ENCODE results near the gene AP4S1. TPM values are rescaled to one million over a fixed set of nuclear protein-coding genes. Genes with fewer than 3 reads are reported as not detected.
"Not testable (repeated sequence)": the region's sequence is repeated elsewhere in the genome, so short reads cannot be mapped to it uniquely, and the experiment has no call there.

The AP4S1 gene
- total RNA-seq, 2 donors from 2014 or later, result 11.7 to 14.0 TPM

DNA sequence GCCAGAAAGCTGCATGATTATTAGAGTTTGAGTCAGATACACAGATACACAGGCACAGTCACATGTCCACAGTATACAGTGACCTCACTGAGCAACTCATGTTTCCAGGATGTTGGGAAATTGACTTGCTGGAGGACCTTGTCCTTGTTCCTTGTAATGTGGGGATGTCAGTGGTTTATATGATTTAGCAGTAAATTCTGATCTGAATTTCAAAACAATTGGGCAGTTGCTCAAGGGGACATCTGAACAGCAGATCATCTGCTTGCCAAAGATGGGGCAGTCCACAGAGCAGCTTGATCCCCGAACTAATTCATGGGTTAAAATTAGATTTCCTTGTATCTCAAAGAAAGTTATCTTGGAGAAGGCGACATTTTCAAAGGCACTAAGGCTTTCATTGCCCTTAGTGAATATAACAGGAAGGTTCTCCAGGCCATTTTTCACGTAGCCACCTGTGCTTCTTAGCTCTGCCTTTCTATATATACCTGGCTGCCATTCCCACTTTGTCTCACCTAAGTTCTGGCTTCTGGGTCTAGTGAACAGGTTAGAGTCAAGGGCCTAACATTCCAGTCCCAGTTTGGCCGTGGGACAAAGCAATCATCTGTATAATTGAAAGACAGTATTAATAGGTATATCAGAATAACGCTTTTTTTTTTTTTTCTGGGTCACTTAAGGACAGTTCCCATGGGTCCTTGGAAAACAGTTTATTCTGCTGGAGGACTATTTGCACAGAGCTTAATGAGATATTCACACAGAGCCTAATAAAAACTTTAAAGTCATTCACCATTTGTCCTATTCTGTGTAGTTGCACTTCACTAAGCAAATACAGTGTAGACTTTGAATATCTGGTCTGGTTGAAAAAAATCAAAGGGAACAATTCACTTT, 65.7 kb downstream of the AP4S1 start:
- Mint-ChIP-seq H3K27ac (no peak overlapping the region), H3K36me3 (ENCODE audit: low read depth) (no peaks in the 10 kb centered on the region), H3K27me3 (no peaks in the 10 kb centered on the region), H3K4me3 (no peak overlapping the region), H3K4me1 (no peaks in the 10 kb centered on the region)
- DNase-seq (no peak), ATAC-seq (peak; percentile 40)
- no peaks in the 10 kb centered on the region for H3K9me3 ChIP-seq (ENCODE audit: control insufficient read depth, low read length, poor library complexity, severe bottlenecking)

DNA sequence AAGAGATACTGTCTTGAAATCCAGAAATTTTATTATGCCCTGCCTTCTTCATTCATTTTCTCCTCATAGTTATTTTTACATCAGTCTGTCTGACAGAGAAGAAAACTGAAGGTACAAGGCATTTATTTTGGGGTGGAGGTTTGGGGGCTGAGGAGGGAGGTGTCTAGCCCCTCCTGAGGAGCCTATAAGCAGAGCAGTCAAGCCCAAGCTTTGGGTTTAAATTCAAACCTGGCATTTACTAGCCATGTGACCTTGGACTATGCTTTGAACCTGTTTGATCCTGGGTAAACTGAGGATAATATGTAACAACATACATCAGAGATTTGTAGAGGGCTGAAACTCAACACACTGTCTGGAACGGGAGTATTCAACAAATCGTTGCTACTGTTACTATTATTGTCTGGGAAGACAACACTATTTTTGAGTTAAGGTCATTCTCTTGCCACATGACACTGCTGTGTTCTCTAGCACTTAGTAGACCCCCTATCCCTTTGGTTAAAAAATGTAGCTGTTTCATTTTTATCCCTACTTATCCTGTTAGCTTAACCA, 66.8 kb downstream of the AP4S1 start:
- DNase-seq, result no peak
- H3K9me3 ChIP-seq (ENCODE audit: control insufficient read depth, low read length, poor library complexity, severe bottlenecking), result no peaks in the 10 kb centered on the region
- Mint-ChIP-seq H3K27ac (no peak overlapping the region), H3K27me3 (no peaks in the 10 kb centered on the region), H3K4me1 (no peaks in the 10 kb centered on the region), H3K36me3 (ENCODE audit: low read depth) (no peaks in the 10 kb centered on the region), H3K4me3 (no peak overlapping the region)
- ATAC-seq, result no peak

DNA sequence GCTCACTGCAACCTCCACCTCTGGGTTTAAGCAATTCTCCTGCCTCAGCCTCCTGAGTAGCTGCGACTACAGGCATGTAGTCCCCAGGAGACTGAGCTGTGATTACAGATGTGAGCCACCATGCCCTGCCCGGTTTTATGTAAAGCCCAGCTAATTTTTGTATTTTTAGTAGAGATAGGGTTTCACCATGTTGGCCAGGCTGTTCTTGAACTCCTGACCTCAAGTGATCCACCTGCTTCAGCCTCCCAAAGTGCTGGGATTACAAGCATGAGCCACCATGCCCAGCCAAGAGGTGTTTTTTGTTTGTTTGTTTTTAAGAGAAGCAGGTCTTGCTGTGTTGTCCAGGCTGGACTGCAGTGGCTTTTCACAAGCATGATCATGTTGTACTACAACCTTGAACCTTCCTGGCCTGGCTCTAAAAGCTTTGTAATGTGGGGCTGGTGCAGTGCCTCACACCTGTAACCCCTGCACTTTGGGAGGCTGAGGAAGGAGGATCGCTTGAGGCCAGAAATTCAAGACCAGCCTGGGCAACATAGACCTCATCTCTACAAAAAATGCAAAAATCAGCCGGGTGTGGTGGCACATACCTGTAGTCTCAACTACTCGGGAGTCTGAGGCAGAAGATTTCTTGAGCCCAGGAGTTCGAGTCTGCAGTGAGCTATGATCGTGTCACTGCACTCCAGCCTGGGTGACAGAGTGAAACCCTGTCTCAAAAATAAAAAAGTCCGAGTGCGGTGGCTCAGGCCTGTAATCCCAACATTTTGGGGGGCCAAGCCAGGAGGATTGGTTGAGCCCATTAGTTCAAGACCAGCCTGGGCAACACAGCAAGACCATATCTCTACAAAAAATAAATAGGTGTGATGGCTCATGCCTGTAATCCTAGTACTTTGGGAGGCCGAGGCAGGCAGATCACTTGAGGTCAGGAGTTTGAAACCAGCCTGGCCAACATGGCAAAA, 68.7 kb downstream of the AP4S1 start:
- not testable (repeated sequence) for DNase-seq; ATAC-seq; H3K4me3 Mint-ChIP-seq; H3K4me1 Mint-ChIP-seq; H3K27ac Mint-ChIP-seq; H3K27me3 Mint-ChIP-seq; H3K36me3 Mint-ChIP-seq (ENCODE audit: low read depth); H3K9me3 ChIP-seq (ENCODE audit: control insufficient read depth, low read length, poor library complexity, severe bottlenecking)

DNA sequence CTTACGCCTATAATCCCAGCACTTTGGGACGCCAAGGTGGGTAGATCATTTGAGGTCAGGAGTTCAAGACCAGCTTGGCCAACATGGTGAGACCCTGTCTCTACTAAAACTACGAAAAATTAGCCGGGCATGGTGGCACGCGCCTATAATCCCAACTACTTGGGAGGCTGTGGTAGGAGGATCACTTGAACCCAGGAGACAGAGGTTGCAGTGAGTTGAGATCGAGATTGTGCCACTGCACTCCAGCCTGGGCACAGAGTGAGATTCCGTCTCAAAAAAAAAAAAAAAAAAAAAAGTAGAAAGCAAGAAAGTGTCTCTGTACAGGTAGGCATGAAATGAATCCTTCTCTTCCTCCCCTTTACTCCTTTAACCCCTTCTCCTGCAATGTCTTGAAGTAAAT, 70.4 kb downstream of the AP4S1 start:
- H3K27ac Mint-ChIP-seq; ATAC-seq; H3K4me1 Mint-ChIP-seq; DNase-seq; H3K9me3 ChIP-seq (ENCODE audit: control insufficient read depth, low read length, poor library complexity, severe bottlenecking); H3K36me3 Mint-ChIP-seq (ENCODE audit: low read depth); H3K27me3 Mint-ChIP-seq; H3K4me3 Mint-ChIP-seq: not testable (repeated sequence)

DNA sequence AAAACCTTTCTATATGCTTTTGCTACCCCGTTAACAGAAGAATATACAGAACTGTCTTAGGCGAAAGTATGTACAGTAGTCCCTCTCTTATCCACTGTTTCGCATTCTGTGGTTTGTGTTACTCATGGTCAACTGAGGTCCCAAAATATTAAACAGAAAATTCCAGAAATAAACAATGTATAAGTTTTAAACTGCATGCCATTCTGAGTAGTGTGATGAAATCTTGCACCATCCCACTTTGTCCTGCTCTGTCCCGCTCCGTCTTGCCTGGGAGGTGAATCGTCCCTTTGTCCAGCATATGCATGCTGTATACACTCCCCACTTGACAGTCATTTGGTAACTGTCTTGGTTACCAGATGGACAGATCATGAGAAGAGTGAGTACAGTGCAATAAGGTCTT, 70.8 kb downstream of the AP4S1 start:
- no peaks in the 10 kb centered on the region for H3K27me3 Mint-ChIP-seq
- no peak overlapping the region for H3K4me3 Mint-ChIP-seq

DNA sequence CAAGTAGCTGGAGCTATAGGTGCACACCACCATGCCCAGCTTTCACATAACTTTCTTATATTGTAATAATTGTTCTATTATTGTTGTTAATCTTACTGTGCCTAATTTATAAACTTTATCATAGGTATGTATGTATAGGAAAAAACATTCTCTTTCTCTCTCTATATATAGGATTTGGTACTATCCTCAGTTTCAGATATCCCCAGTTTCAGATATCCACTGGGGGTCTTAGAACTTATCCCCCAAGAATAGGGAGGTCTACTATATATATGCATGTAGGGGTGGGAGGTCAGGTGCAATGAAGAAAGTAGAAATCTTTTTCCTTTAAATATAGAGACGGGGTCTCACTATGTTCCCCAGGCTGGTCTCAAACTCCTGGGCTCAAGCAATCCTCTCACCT, 71.6 kb downstream of the AP4S1 start:
- Mint-ChIP-seq H3K27ac (no peak overlapping the region), H3K4me1 (peaks cover 4% of the 10 kb centered on the region), H3K36me3 (ENCODE audit: low read depth) (peaks cover 3% of the 10 kb centered on the region), H3K4me3 (no peak overlapping the region), H3K27me3 (no peaks in the 10 kb centered on the region)
- ATAC-seq (no peak), DNase-seq (no peak)
- no peaks in the 10 kb centered on the region for H3K9me3 ChIP-seq (ENCODE audit: control insufficient read depth, low read length, poor library complexity, severe bottlenecking)

More for the DNA sequence above, 70.8 kb downstream of the AP4S1 start:
- no peaks in the 10 kb centered on the region for H3K9me3 ChIP-seq (ENCODE audit: control insufficient read depth, low read length, poor library complexity, severe bottlenecking)
- Mint-ChIP-seq H3K27ac (no peak overlapping the region), H3K36me3 (ENCODE audit: low read depth) (peaks cover 3% of the 10 kb centered on the region), H3K4me1 (peaks cover 4% of the 10 kb centered on the region)
- no peak for ATAC-seq
- DNase-seq, result no peak

DNA sequence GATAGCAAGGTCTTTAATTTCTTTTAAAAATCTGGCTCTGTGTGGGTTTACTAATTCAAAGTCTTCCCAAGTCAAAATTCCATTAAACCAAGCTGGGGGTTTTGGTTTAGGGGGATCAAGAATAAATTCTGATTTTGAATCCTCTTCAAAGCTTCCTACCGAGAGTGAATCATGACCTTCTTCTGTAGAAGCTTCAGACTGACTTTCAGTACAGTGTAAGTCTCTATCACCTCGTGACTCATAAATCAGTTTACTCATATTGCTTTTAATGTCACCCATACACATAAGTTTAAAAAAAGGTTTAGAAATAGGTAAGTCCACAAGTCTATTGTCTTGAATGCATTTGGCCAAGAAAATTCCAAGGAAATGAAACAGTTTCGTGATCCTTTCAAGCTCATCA, 81.3 kb downstream of the AP4S1 start:
- ATAC-seq (no peak), DNase-seq (no peak)
- H3K4me1 Mint-ChIP-seq, result no peaks in the 10 kb centered on the region
- peaks cover 8% of the 10 kb centered on the region for H3K36me3 Mint-ChIP-seq (ENCODE audit: low read depth)
- no peaks in the 10 kb centered on the region for H3K27me3 Mint-ChIP-seq
- no peak overlapping the region for H3K27ac Mint-ChIP-seq
- no peaks in the 10 kb centered on the region for H3K9me3 ChIP-seq (ENCODE audit: control insufficient read depth, low read length, poor library complexity, severe bottlenecking)
- no peak overlapping the region for H3K4me3 Mint-ChIP-seq

DNA sequence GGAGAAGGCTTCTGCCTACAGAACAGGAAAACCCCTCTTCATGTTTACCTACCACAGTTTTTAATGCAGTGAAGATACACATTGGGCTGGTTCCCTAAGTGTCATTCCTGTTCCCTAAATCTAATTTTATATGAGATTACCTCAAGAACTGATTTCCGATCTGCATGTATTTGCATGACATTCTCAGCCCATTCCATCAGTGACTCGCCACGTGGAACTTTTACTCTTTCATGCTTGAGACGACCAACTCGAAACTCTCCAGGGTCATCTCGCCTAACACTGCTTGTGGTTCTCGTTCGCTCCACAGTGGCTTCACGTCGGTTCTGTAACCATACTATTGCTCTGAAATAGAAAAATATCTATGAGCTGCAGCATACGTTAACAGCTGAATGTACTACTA, 83.8 kb downstream of the AP4S1 start:
- Mint-ChIP-seq H3K36me3 (ENCODE audit: low read depth) (peaks cover 7% of the 10 kb centered on the region), H3K4me1 (no peaks in the 10 kb centered on the region), H3K27me3 (no peaks in the 10 kb centered on the region), H3K27ac (no peak overlapping the region), H3K4me3 (no peak overlapping the region)
- no peaks in the 10 kb centered on the region for H3K9me3 ChIP-seq (ENCODE audit: control insufficient read depth, low read length, poor library complexity, severe bottlenecking)
- ATAC-seq (no peak), DNase-seq (no peak)

DNA sequence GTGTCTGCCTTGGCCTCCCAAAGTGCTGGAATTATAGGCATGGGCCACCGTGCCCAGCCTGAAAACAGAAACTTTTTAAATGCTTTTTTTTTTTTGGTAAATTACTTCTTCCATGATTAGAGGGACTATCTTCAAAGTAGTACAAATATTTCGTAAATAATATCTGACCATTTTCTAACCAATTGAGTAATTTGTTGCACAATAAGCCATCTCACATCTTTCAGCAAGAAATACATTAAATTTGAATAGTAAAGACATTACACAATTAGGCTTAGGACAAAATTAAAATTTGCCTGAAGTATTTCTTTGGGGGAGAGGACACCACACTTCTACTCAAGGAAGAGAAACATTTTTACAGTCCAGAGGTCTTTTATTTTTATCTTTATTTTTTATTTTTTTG, 85.4 kb downstream of the AP4S1 start:
- no peaks in the 10 kb centered on the region for H3K4me1 Mint-ChIP-seq
- H3K4me3 Mint-ChIP-seq, result no peak overlapping the region
- no peak for ATAC-seq
- DNase-seq, result no peak
- H3K36me3 Mint-ChIP-seq (ENCODE audit: low read depth), result peaks cover 2% of the 10 kb centered on the region
- H3K27me3 Mint-ChIP-seq, result no peaks in the 10 kb centered on the region
- no peak overlapping the region for H3K27ac Mint-ChIP-seq
- H3K9me3 ChIP-seq (ENCODE audit: control insufficient read depth, low read length, poor library complexity, severe bottlenecking), result no peaks in the 10 kb centered on the region

DNA sequence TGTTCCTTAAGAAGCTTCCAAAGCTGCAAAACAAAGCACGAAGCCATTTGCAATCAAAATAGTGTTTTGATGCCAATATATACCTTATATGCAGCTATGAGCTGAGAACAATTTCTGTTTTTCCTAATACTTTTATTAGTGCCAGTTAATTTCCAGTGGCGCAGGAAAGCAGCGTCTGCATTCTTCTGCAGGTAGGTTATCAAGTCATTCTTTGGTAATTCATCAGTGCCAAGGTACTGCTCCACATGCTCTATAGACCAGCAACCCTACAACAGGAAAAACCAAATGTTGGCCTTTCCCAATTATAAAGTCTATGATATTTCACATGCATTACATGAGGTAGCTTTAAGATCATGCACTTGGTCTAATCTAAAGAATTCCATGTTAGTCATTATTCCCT, 88.3 kb downstream of the AP4S1 start:
- Mint-ChIP-seq H3K4me3 (no peak overlapping the region), H3K27me3 (no peaks in the 10 kb centered on the region), H3K4me1 (no peaks in the 10 kb centered on the region), H3K27ac (peak overlapping the region; percentile 32), H3K36me3 (ENCODE audit: low read depth) (peaks cover 2% of the 10 kb centered on the region)
- no peaks in the 10 kb centered on the region for H3K9me3 ChIP-seq (ENCODE audit: control insufficient read depth, low read length, poor library complexity, severe bottlenecking)
- no peak for ATAC-seq
- no peak for DNase-seq

DNA sequence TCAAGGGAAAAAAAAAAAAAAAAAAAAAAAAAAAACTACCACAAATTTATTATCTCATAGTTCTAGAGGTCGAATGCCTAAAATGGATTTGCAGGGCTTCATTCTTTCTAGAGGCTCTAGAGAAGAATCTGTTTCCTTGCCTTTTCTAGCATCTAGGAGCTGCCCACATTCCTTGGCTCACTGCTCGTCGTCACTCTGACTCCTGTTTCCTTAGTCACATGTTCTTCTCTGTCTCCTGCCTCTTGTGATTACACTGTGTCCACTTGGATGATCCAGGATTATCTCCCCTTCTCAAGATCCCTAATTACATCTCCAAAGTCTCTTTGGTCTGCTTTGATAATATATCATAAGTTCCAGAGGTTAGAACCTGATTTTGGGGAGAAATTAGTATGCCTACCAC, 93.4 kb downstream of the AP4S1 start:
- no peaks in the 10 kb centered on the region for H3K9me3 ChIP-seq (ENCODE audit: control insufficient read depth, low read length, poor library complexity, severe bottlenecking)
- Mint-ChIP-seq H3K4me3 (no peak overlapping the region), H3K27me3 (no peaks in the 10 kb centered on the region), H3K36me3 (ENCODE audit: low read depth) (peaks cover 8% of the 10 kb centered on the region), H3K27ac (peak overlapping the region; percentile 72), H3K4me1 (peaks cover 14% of the 10 kb centered on the region)
- ATAC-seq, result no peak
- no peak for DNase-seq

DNA sequence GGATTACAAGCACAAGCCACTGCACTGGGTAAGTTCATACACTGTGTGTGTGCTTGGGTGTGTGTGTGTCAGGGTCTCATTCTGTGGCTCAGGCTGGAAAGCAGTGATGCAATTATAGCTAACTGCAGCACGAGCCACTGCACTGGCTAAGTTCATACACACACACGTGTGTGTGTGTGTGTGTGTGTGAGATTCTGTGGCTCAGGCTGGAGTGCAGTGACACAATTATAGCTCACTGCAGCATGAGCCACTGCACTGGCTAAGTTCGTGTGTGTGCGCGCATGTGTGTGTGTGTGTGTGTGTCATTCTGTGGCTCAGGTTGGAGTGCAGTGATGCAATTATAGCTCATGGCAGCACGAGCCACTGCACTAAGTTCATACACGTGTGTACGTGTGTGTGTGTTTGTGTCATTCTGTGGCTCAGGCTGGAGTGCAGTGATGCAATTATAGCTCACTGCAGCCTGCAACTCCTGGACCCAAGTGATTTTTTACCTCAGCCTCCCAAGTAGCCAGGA, 96.7 kb downstream of the AP4S1 start:
- ATAC-seq (no peak), DNase-seq (no peak)
- peaks cover 23% of the 10 kb centered on the region for H3K4me1 Mint-ChIP-seq
- no peaks in the 10 kb centered on the region for H3K27me3 Mint-ChIP-seq
- H3K4me3 Mint-ChIP-seq, result no peak overlapping the region
- peak overlapping the region; percentile 94 for H3K27ac Mint-ChIP-seq
- H3K9me3 ChIP-seq (ENCODE audit: control insufficient read depth, low read length, poor library complexity, severe bottlenecking), result no peaks in the 10 kb centered on the region
- H3K36me3 Mint-ChIP-seq (ENCODE audit: low read depth), result peaks cover 8% of the 10 kb centered on the region

DNA sequence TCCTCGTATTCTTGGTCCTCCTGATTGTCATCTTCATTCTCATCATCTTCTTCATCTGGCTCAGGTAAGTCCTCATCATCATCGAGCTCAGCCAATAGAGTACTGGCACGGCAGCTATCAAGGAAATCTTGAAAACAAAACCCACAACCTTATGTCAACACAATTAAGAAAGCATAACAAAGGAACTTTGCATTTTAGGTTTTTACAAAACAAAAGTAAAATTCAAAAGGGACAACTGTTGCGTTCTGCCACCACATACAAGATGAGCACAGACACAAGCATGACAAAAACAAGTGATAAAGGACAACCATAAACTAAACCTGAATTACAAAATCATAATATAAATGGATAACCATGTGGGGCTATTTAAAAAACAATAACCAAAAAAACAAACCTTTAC, 97.5 kb downstream of the AP4S1 start:
- peaks cover 26% of the 10 kb centered on the region for H3K4me1 Mint-ChIP-seq
- no peak overlapping the region for H3K4me3 Mint-ChIP-seq
- no peak for DNase-seq
- ATAC-seq, result no peak
- H3K9me3 ChIP-seq (ENCODE audit: control insufficient read depth, low read length, poor library complexity, severe bottlenecking), result no peaks in the 10 kb centered on the region
- H3K27me3 Mint-ChIP-seq, result no peaks in the 10 kb centered on the region
- H3K36me3 Mint-ChIP-seq (ENCODE audit: low read depth), result peaks cover 10% of the 10 kb centered on the region
- H3K27ac Mint-ChIP-seq, result peak overlapping the region; percentile 94

All from T-helper 17 cell (primary cell).